Mesenchymal stem cell (in vitro differentiated cells and primary cell): Measurements from ENCODE around the gene ACADVL.
A peak's percentile ranks its signal among the peaks of the same experiment; 100 is the strongest.

Experiments used
- DNase-seq: peaks from one replicate; pipeline ENCODE4 v3.0.0-alpha.2; 2013
- H2AFZ ChIP-seq: one replicate; pipeline ENCODE4 v1.6.1; 2013; ENCODE audit warnings: low read depth, mild to moderate bottlenecking, control low read depth, inconsistent platforms, low read length, moderate library complexity
- H2AK5ac ChIP-seq: 2 replicates; pipeline ENCODE4 v1.6.1; 2013; ENCODE audit warnings: low read length, moderate library complexity, mild to moderate bottlenecking, inconsistent platforms; ENCODE audit not compliant: severe bottlenecking
- H2BK120ac ChIP-seq: one replicate; pipeline ENCODE4 v1.6.1; 2013; ENCODE audit warnings: low read depth, mild to moderate bottlenecking, inconsistent platforms, low read length, moderate library complexity
- H2BK12ac ChIP-seq, 2 experiments: one replicate each; pipeline ENCODE4 v1.6.1; 2013; ENCODE audit warnings: inconsistent platforms in 2 of 2, low read length in 2 of 2, mild to moderate bottlenecking in 2 of 2, moderate library complexity in 2 of 2, control low read depth in 1 of 2
- H2BK15ac ChIP-seq: one replicate; pipeline ENCODE4 v1.6.1; 2013; ENCODE audit warnings: mild to moderate bottlenecking, low read depth, inconsistent platforms; ENCODE audit not compliant: poor library complexity, severe bottlenecking
- H2BK5ac ChIP-seq: 2 replicates; pipeline ENCODE4 v1.6.1; 2013; ENCODE audit warnings: low read depth, mild to moderate bottlenecking, low read length, control low read depth, inconsistent platforms; ENCODE audit not compliant: poor library complexity, severe bottlenecking
- H3K14ac ChIP-seq, 2 experiments: one replicate each; pipeline ENCODE4 v1.6.1; 2013; ENCODE audit warnings: inconsistent platforms in 2 of 2, low read length in 2 of 2, control low read depth in 1 of 2, mild to moderate bottlenecking in 1 of 2, moderate library complexity in 1 of 2
- H3K18ac ChIP-seq, 2 experiments: one replicate each; pipeline ENCODE4 v1.6.1; 2013; ENCODE audit warnings: inconsistent platforms in 2 of 2, low read length in 2 of 2, control low read depth in 1 of 2, low read depth in 1 of 2, mild to moderate bottlenecking in 1 of 2
- H3K23ac ChIP-seq, 2 experiments: one replicate each; pipeline ENCODE4 v1.6.1; 2013; ENCODE audit warnings: inconsistent platforms in 2 of 2, low read length in 2 of 2, mild to moderate bottlenecking in 2 of 2, moderate library complexity in 2 of 2, control low read depth in 1 of 2
- H3K27ac ChIP-seq: 2 replicates; pipeline ENCODE4 v1.5.1; 2013; ENCODE audit warnings: mild to moderate bottlenecking, moderate library complexity, low read length, control low read depth, inconsistent platforms; ENCODE audit not compliant: poor library complexity, severe bottlenecking
- H3K27me3 ChIP-seq, 2 experiments: 2 replicates each; pipeline versions ENCODE4 v1.6.1 to v1.7.0; 2013; ENCODE audit warnings: low read length in 2 of 2, mild to moderate bottlenecking in 2 of 2, moderate library complexity in 2 of 2, control low read depth in 1 of 2, inconsistent platforms in 1 of 2; ENCODE audit not compliant: control insufficient read depth in 1 of 2, insufficient read depth in 1 of 2
- H3K36me3 ChIP-seq, 2 experiments: 2 replicates each; pipeline versions ENCODE4 v1.6.1 to v1.7.0; 2013; ENCODE audit warnings: low read length in 2 of 2, control low read depth in 1 of 2, inconsistent platforms in 1 of 2, low read depth in 1 of 2, mild to moderate bottlenecking in 1 of 2; ENCODE audit not compliant: insufficient read depth in 2 of 2, control insufficient read depth in 1 of 2
- H3K4ac ChIP-seq, 2 experiments: one replicate each; pipeline ENCODE4 v1.6.1; 2013; ENCODE audit warnings: inconsistent platforms in 2 of 2, low read length in 2 of 2, mild to moderate bottlenecking in 2 of 2, moderate library complexity in 2 of 2, control low read depth in 1 of 2, low read depth in 1 of 2
- H3K4me1 ChIP-seq: 2 replicates; pipeline ENCODE4 v1.6.1; 2013; ENCODE audit warnings: low read depth, low read length, control low read depth; ENCODE audit not compliant: control insufficient read depth, insufficient read depth
- H3K4me2 ChIP-seq: 2 replicates; pipeline ENCODE4 v1.6.1; 2013; ENCODE audit warnings: low read length, mild to moderate bottlenecking, inconsistent platforms; ENCODE audit not compliant: poor library complexity, severe bottlenecking
- H3K4me3 ChIP-seq, 2 experiments: 2 replicates each; pipeline versions ENCODE4 v1.5.1 to v1.7.0; 2013; ENCODE audit warnings: low read length in 2 of 2, mild to moderate bottlenecking in 2 of 2, control low read depth in 1 of 2, low read depth in 1 of 2; ENCODE audit not compliant: insufficient read depth in 1 of 2
- H3K79me1 ChIP-seq: replicated peaks from 2 replicates; pipeline ENCODE4 v1.6.1; 2013; ENCODE audit warnings: mild to moderate bottlenecking, control low read depth, low read length, inconsistent platforms; ENCODE audit not compliant: poor library complexity, severe bottlenecking
- H3K9ac ChIP-seq: 2 replicates; pipeline ENCODE4 v1.7.0; 2013; ENCODE audit warnings: mild to moderate bottlenecking, low read length, moderate library complexity
- H3K9me3 ChIP-seq: 2 replicates; pipeline ENCODE4 v1.7.0; 2013; ENCODE audit warnings: mild to moderate bottlenecking, low read length; ENCODE audit not compliant: control insufficient read depth
- H4K8ac ChIP-seq: one replicate; pipeline ENCODE4 v1.6.1; 2013; ENCODE audit warnings: inconsistent platforms, mild to moderate bottlenecking, low read length, moderate library complexity
- H4K91ac ChIP-seq: one replicate; pipeline ENCODE4 v1.6.1; 2013; ENCODE audit warnings: mild to moderate bottlenecking, low read length, inconsistent platforms
- WGBS: methylation state at CpG from one replicate; pipeline ENCODE4 v1.1.7; 2013; ENCODE audit warnings: mixed read lengths; 5-methylcytosine and 5-hydroxymethylcytosine counted together

The ACADVL gene

DNA sequence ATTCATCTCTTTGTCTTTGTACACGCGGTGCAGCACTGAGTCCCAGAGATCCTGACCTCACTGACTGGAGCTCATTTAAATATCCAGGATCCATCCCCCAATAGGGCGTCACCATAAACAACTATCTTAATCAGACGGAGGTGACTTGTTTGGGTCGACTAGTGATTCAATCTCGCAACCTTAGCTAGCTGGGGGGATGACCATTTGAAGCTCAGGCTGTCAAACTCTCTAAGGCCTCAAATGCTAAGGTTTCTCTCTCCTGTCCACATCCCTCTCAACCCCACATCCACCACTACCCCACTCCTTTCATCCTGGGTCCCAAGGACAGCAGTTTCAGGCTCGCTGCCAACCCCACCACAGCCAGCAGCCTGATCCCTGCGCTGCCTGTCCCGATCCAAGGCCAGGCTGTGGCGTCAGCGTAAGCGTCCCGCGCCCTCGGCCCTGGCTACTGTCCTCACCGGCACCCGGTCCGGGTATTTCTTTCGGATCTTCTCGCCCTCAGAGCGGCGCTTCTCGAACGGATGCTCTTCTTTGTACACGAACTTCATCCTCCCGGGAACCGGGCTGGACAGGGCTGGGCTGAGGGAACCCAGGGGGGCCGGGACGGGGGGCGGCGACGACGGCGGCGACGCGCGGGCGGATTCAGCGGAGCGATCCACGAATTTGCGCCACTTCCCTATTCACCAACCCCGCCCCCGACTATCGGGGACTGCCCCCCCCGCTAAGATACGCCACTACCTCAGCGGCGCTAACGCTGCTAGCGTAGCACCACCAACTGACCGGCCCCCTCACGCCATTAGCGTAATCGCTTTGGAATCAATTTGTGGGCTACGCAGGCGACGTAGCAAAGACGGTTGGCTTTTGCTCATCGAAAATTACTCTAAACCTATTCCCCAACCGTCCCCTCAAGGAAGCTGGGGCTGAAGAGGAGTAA, 22.3 kb downstream of the ACADVL start, which contains the start of gene GABARAP:
Gene GABARAP (minus strand): TSS at position 667 of the 934 bp plus-strand sequence. CDS start 119 bp downstream, at position 548.
- Histone ChIP-seq H2AK5ac (peak within 1 kb of the TSS; percentile 78), H3K4me2 (peak within 1 kb of the TSS; percentile 92), H3K18ac (peak within 1 kb of the TSS; percentile 90 to 99), H2BK5ac (peak within 1 kb of the TSS; percentile 53), H3K9ac (peak within 1 kb of the TSS; percentile 97), H3K4me3 (peak within 1 kb of the TSS; percentile 89 to 98), H3K27ac (peak within 1 kb of the TSS; percentile 98), H3K79me1 (peaks cover 14% of the 10 kb centered on the region), H2BK120ac (peak within 1 kb of the TSS; percentile 21), H3K4ac (peak within 1 kb of the TSS; percentile 79 to 97), H4K91ac (peak within 1 kb of the TSS; percentile 98), H3K27me3 (no peaks in the 10 kb centered on the region), H3K36me3 (peaks cover 32 to 47% of the 10 kb centered on the region in 2 experiments), H3K14ac (peak within 1 kb of the TSS in 1 of 2 experiments; percentile 100), H3K9me3 (no peaks in the 10 kb centered on the region), H3K4me1 (peaks cover 15% of the 10 kb centered on the region), H4K8ac (peak within 1 kb of the TSS; percentile 95), H2BK15ac (peak within 1 kb of the TSS; percentile 99), H2AFZ (peak within 1 kb of the TSS; percentile 78), H2BK12ac (peak within 1 kb of the TSS; percentile 65 to 91), H3K23ac (peak within 1 kb of the TSS in 1 of 2 experiments; percentile 97)
- under 1% methylated on average over 53 of the region's 62 CpGs for WGBS
- DNase-seq, result peak; percentile 95

DNA sequence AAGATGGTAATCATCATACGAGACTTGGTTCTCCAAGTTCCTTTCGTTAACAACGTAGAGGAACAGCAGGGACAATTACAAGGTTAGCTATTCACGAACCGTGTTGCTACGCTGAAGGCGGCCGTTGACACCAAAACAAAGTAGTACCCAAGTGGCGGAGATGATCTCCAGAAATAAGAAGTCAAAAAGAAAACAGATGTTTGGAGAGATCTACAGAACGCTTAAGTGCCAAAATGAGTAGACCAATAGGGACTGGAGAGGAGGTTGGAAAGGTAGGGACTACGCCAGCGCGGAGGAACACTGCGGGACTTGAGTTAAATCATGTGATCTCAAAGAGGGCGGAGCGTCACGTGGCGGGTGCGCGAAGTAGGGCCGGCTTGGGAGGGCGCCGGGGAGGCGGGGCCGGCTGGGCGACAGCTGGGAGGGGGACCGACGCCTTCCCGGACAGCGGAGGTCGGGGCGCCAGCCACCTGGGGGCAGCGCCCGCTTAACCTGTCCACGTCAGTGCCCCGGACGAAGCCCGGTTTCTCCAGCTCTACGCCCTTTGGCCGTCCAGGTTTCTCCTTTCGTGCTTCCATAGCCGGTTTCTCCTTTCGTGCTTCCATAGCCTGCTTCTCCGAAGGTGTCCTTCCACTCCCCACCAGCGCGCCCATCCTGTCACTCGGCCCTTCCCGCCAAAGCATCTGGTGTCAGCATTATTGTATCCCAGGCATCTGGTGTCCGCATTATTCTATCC, 23.1 kb downstream of the ACADVL start:
- H2AFZ ChIP-seq, result peak overlapping the region; percentile 78
- 1% methylated on average over 48 of the region's 49 CpGs for WGBS
- no peaks in the 10 kb centered on the region for H3K9me3 ChIP-seq
- H3K27me3 ChIP-seq, result no peaks in the 10 kb centered on the region
- H3K18ac ChIP-seq, result peak overlapping the region; percentile 68 to 90
- peaks cover 15% of the 10 kb centered on the region for H3K4me1 ChIP-seq
- peak overlapping the region; percentile 4 for H4K91ac ChIP-seq
- peak overlapping the region; percentile 14 for H2BK5ac ChIP-seq
- H3K9ac ChIP-seq, result peak overlapping the region; percentile 97
- peak overlapping the region; percentile 31 for H2AK5ac ChIP-seq
- peak overlapping the region; percentile 91 for H3K4me2 ChIP-seq
- peak overlapping the region; percentile 20 to 45 for H2BK12ac ChIP-seq
- H4K8ac ChIP-seq, result peak overlapping the region; percentile 54
- H3K27ac ChIP-seq, result peak overlapping the region; percentile 98
- H3K14ac ChIP-seq, result peak overlapping the region in 1 of 2 experiments; percentile 80
- DNase-seq, result peak; percentile 97
- peak overlapping the region; percentile 21 for H2BK120ac ChIP-seq
- peaks cover 32 to 47% of the 10 kb centered on the region in 2 experiments for H3K36me3 ChIP-seq
- peak overlapping the region; percentile 36 to 96 for H3K4ac ChIP-seq
- peak overlapping the region in 1 of 2 experiments; percentile 84 for H3K23ac ChIP-seq
- H3K79me1 ChIP-seq, result peaks cover 14% of the 10 kb centered on the region
- H3K4me3 ChIP-seq, result peak overlapping the region; percentile 89 to 98
- H2BK15ac ChIP-seq, result no peak overlapping the region

GRCh38 chr17:7243453-7243729, 23.7 kb downstream of the ACADVL start:
- no peak for DNase-seq
- peak overlapping the region; percentile 31 for H2AK5ac ChIP-seq
- H3K4ac ChIP-seq, result peak overlapping the region; percentile 36 to 96
- 69% methylated on average over 2 of the region's 2 CpGs for WGBS
- peak overlapping the region in 1 of 2 experiments; percentile 90 for H3K18ac ChIP-seq
- no peak overlapping the region for H4K91ac ChIP-seq
- H2AFZ ChIP-seq, result no peak overlapping the region
- H3K4me3 ChIP-seq, result peak overlapping the region; percentile 89 to 98
- peak overlapping the region; percentile 97 for H3K9ac ChIP-seq
- H3K23ac ChIP-seq, result peak overlapping the region in 1 of 2 experiments; percentile 84
- H2BK12ac ChIP-seq, result peak overlapping the region; percentile 20 to 45
- H3K36me3 ChIP-seq, result peaks cover 32 to 47% of the 10 kb centered on the region in 2 experiments
- H3K79me1 ChIP-seq, result peaks cover 14% of the 10 kb centered on the region
- peak overlapping the region in 1 of 2 experiments; percentile 80 for H3K14ac ChIP-seq
- H2BK120ac ChIP-seq, result peak overlapping the region; percentile 12
- H3K27ac ChIP-seq, result peak overlapping the region; percentile 47
- no peaks in the 10 kb centered on the region for H3K9me3 ChIP-seq
- H3K27me3 ChIP-seq, result no peaks in the 10 kb centered on the region
- peaks cover 15% of the 10 kb centered on the region for H3K4me1 ChIP-seq
- H3K4me2 ChIP-seq, result peak overlapping the region; percentile 91
- H4K8ac ChIP-seq, result peak overlapping the region; percentile 41
- H2BK15ac ChIP-seq, result no peak overlapping the region
- H2BK5ac ChIP-seq, result no peak overlapping the region
